B cell (primary cell): ENCODE data around the gene MAPK8IP2.

Experiments
- EZH2 ChIP-seq: IDR thresholded peaks from 2 replicates; pipeline ENCODE4 v1.6.1; 2012; ENCODE audit warnings: borderline replicate concordance, low read depth, mild to moderate bottlenecking, moderate library complexity, low read length; ENCODE audit not compliant: insufficient read depth, poor library complexity, severe bottlenecking
- TF ChIP-seq, protein P1 (sequence below): fragments of 200-600 bp; IDR thresholded peaks from one replicate; pipeline ENCODE4 v1.8.0; 2022; ENCODE audit warnings: antibody characterized with exemption, mild to moderate bottlenecking

DNA sequence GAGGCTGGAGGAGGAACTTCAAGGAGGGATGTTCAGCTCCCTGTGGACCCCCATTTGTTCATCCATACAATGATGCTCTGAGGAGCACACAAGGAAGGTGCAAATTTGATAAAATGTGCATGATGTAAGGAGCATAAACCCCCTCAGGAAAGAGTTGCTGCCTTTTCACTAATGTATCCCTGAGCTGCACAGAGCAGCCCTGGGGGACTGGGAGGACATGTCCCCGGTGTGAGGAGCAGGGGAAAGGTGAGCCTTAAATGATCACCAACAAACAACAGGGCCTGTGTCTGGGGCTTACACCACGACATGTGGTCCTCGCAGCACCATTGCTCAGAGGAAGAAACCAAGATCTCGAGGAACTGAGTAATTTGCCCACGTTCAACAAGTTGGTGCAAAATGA, 3.5 kb upstream of the MAPK8IP2 start:
- TF ChIP-seq, protein P1, sequence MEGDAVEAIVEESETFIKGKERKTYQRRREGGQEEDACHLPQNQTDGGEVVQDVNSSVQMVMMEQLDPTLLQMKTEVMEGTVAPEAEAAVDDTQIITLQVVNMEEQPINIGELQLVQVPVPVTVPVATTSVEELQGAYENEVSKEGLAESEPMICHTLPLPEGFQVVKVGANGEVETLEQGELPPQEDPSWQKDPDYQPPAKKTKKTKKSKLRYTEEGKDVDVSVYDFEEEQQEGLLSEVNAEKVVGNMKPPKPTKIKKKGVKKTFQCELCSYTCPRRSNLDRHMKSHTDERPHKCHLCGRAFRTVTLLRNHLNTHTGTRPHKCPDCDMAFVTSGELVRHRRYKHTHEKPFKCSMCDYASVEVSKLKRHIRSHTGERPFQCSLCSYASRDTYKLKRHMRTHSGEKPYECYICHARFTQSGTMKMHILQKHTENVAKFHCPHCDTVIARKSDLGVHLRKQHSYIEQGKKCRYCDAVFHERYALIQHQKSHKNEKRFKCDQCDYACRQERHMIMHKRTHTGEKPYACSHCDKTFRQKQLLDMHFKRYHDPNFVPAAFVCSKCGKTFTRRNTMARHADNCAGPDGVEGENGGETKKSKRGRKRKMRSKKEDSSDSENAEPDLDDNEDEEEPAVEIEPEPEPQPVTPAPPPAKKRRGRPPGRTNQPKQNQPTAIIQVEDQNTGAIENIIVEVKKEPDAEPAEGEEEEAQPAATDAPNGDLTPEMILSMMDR, result no peak
- TF ChIP-seq EZH2, result no peak
